Measurements from ENCODE around the gene COX8A. TPM values are rescaled to one million over a fixed set of nuclear protein-coding genes. Genes with fewer than 3 reads are reported as not detected.

The COX8A gene
- total RNA-seq, 1 donor from 2014 or later, result 520 TPM

DNA sequence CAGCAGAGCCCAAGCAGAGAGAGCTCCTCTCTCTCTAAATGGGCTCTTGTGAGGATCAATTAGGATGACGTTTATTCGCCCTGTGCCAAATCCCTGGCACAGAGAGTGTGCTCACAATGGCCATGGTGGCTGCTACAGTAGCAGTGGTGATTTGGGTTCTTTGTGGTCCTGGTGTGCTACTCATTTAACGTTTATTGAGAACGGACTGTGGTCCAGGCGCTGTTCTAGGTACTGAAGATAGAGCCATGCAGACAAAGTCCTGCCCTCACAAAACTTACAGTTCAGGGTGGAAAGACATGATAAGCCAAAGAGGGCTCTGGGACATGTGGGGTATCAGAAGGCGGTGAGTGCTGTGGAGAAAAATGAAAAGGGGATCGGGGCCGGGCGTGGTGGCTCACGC, 17.1 kb downstream of the COX8A start:
- Histone ChIP-seq H3K36me3 (peaks cover 23 to 51% of the 10 kb centered on the region in 2 donors), H3K4me1 (peaks cover 7 to 9% of the 10 kb centered on the region in 2 donors), H3K27me3 (no peaks in the 10 kb centered on the region), H3K9me3 (no peaks in the 10 kb centered on the region), H3K4me3 (no peak overlapping the region), H3K27ac (no peak overlapping the region)
- no peak for DNase-seq (ENCODE audit: low spot score in 2 of 2)
- intact Hi-C loops (cut with DNase I), result no loop called here
- TF ChIP-seq, protein P1, sequence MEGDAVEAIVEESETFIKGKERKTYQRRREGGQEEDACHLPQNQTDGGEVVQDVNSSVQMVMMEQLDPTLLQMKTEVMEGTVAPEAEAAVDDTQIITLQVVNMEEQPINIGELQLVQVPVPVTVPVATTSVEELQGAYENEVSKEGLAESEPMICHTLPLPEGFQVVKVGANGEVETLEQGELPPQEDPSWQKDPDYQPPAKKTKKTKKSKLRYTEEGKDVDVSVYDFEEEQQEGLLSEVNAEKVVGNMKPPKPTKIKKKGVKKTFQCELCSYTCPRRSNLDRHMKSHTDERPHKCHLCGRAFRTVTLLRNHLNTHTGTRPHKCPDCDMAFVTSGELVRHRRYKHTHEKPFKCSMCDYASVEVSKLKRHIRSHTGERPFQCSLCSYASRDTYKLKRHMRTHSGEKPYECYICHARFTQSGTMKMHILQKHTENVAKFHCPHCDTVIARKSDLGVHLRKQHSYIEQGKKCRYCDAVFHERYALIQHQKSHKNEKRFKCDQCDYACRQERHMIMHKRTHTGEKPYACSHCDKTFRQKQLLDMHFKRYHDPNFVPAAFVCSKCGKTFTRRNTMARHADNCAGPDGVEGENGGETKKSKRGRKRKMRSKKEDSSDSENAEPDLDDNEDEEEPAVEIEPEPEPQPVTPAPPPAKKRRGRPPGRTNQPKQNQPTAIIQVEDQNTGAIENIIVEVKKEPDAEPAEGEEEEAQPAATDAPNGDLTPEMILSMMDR (IDR thresholded peaks at IDR 0.05), result no peak

DNA sequence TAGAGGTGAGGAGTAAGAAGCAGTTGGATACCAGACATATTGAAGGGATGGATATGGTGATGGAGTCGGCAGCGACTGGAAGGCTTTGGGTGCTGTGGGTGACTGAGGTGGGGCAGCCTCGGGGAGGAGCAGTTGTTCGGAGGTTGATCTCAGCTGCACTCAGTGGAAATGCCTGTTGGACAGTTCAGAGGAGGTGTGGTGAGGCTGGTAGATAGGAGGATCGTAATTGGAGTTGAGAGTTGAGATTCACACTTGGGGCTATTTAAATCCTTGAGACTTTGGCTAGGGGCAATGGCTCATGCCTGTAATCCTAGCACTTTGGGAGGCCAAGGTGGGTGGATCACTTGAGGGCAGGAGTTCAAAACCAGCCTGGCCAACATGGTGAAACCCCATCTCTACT, 18.7 kb downstream of the COX8A start:
- Histone ChIP-seq H3K36me3 (peaks cover 36 to 66% of the 10 kb centered on the region in 2 donors), H3K4me1 (no peaks in the 10 kb centered on the region), H3K9me3 (no peaks in the 10 kb centered on the region), H3K4me3 (no peak overlapping the region), H3K27me3 (no peaks in the 10 kb centered on the region), H3K27ac (no peak overlapping the region)
- TF ChIP-seq, protein P1 (IDR thresholded peaks at IDR 0.05), result no peak
- DNase-seq (ENCODE audit: low spot score in 2 of 2), result no peak
- intact Hi-C loops (cut with DNase I), result no loop called here

DNA sequence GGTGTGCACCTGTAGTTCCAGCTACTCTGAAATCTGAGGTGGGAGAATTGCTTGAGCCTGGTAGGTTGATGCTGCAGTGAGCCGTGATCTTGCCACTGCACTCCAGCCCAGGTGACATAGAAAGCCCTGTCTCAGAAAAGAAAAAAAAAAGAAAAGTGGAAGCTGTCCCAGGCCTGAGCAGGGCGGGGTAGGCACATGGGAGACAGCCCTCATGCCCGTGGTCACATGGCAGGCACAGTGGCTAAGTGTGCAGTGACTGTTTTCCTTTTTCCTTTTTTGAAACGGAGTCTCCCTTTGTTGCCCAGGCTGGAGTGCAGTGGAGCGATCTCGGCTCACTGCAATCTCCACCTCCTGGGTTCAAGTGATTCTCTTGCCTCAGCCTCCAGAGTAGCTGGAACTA, 19.6 kb downstream of the COX8A start:
- H3K36me3 ChIP-seq, result peaks cover 36 to 69% of the 10 kb centered on the region in 2 donors
- no peak overlapping the region for H3K4me3 ChIP-seq
- no peaks in the 10 kb centered on the region for H3K9me3 ChIP-seq
- TF ChIP-seq, protein P1 (IDR thresholded peaks at IDR 0.05), result no peak
- H3K4me1 ChIP-seq, result peaks cover 0 to under 1% of the 10 kb centered on the region in 2 donors
- no peak overlapping the region for H3K27ac ChIP-seq
- intact Hi-C loops (cut with DNase I), result no loop called here
- DNase-seq (ENCODE audit: low spot score in 2 of 2), result no peak
- H3K27me3 ChIP-seq, result no peaks in the 10 kb centered on the region

DNA sequence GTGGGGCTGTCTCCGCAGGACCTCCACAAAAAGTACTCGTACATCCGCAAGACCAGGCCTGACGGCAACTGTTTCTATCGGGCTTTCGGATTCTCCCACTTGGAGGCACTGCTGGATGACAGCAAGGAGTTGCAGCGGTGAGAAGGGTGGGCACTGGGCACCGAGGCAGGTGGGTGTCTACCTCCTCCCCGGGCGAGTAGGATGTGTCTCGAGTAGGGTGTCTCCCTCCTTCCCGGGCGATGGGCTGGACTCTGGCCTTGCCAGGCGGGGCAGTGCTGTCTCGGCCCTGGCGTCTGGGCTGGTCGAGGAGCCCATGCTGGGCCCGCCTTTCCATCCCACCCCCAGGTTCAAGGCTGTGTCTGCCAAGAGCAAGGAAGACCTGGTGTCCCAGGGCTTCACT, 22.1 kb downstream of the COX8A start:
- intact Hi-C loops (cut with DNase I), result no loop called here
- H3K4me3 ChIP-seq, result no peak overlapping the region
- no peak overlapping the region for H3K27ac ChIP-seq
- no peaks in the 10 kb centered on the region for H3K9me3 ChIP-seq
- H3K36me3 ChIP-seq, result peaks cover 26 to 47% of the 10 kb centered on the region in 2 donors
- no peak for DNase-seq (ENCODE audit: low spot score in 2 of 2)
- H3K27me3 ChIP-seq, result no peaks in the 10 kb centered on the region
- H3K4me1 ChIP-seq, result peaks cover 11 to 18% of the 10 kb centered on the region in 2 donors
- TF ChIP-seq, protein P1 (IDR thresholded peaks at IDR 0.05), result no peak

DNA sequence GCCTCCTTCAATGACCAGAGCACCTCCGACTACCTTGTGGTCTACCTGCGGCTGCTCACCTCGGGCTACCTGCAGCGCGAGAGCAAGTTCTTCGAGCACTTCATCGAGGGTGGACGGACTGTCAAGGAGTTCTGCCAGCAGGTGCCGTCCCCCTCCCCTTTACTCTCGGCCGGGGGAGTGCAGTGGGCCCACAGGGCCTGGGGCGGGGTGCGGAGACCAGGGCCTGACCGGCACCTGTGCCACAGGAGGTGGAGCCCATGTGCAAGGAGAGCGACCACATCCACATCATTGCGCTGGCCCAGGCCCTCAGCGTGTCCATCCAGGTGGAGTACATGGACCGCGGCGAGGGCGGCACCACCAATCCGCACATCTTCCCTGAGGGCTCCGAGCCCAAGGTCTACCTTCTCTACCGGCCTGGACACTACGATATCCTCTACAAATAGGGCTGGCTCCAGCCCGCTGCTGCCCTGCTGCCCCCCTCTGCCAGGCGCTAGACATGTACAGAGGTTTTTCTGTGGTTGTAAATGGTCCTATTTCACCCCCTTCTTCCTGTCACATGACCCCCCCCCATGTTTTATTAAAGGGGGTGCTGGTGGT, 22.8 kb downstream of the COX8A start:
- TF ChIP-seq, protein P1 (IDR thresholded peaks at IDR 0.05), result no peak
- no peak for DNase-seq (ENCODE audit: low spot score in 2 of 2)
- H3K9me3 ChIP-seq, result no peaks in the 10 kb centered on the region
- intact Hi-C loops (cut with DNase I), result no loop called here
- H3K27me3 ChIP-seq, result no peaks in the 10 kb centered on the region
- peaks cover 26 to 41% of the 10 kb centered on the region in 2 donors for H3K36me3 ChIP-seq
- peaks cover 11 to 18% of the 10 kb centered on the region in 2 donors for H3K4me1 ChIP-seq
- H3K27ac ChIP-seq, result no peak overlapping the region
- H3K4me3 ChIP-seq, result no peak overlapping the region
